Mesenchymal stem cell (in vitro differentiated cells and primary cell): ENCODE measurements around the gene HDGFL2.
"Not testable (repeated sequence)": the region's sequence is repeated elsewhere in the genome, so short reads cannot be mapped to it uniquely, and the experiment has no call there.

Experiments
- DNase-seq: peaks from one replicate; pipeline ENCODE4 v3.0.0-alpha.2; 2013
- H2AFZ ChIP-seq: one replicate; pipeline ENCODE4 v1.6.1; 2013; ENCODE audit warnings: low read depth, mild to moderate bottlenecking, control low read depth, inconsistent platforms, low read length, moderate library complexity
- H2AK5ac ChIP-seq: 2 replicates; pipeline ENCODE4 v1.6.1; 2013; ENCODE audit warnings: low read length, moderate library complexity, mild to moderate bottlenecking, inconsistent platforms; ENCODE audit not compliant: severe bottlenecking
- H2BK120ac ChIP-seq: one replicate; pipeline ENCODE4 v1.6.1; 2013; ENCODE audit warnings: low read depth, mild to moderate bottlenecking, inconsistent platforms, low read length, moderate library complexity
- H2BK12ac ChIP-seq, 2 experiments: one replicate each; pipeline ENCODE4 v1.6.1; 2013; ENCODE audit warnings: inconsistent platforms in 2 of 2, low read length in 2 of 2, mild to moderate bottlenecking in 2 of 2, moderate library complexity in 2 of 2, control low read depth in 1 of 2
- H2BK15ac ChIP-seq: one replicate; pipeline ENCODE4 v1.6.1; 2013; ENCODE audit warnings: mild to moderate bottlenecking, low read depth, inconsistent platforms; ENCODE audit not compliant: poor library complexity, severe bottlenecking
- H2BK5ac ChIP-seq: 2 replicates; pipeline ENCODE4 v1.6.1; 2013; ENCODE audit warnings: low read depth, mild to moderate bottlenecking, low read length, control low read depth, inconsistent platforms; ENCODE audit not compliant: poor library complexity, severe bottlenecking
- H3K14ac ChIP-seq, 2 experiments: one replicate each; pipeline ENCODE4 v1.6.1; 2013; ENCODE audit warnings: inconsistent platforms in 2 of 2, low read length in 2 of 2, control low read depth in 1 of 2, mild to moderate bottlenecking in 1 of 2, moderate library complexity in 1 of 2
- H3K18ac ChIP-seq, 2 experiments: one replicate each; pipeline ENCODE4 v1.6.1; 2013; ENCODE audit warnings: inconsistent platforms in 2 of 2, low read length in 2 of 2, control low read depth in 1 of 2, low read depth in 1 of 2, mild to moderate bottlenecking in 1 of 2
- H3K23ac ChIP-seq, 2 experiments: one replicate each; pipeline ENCODE4 v1.6.1; 2013; ENCODE audit warnings: inconsistent platforms in 2 of 2, low read length in 2 of 2, mild to moderate bottlenecking in 2 of 2, moderate library complexity in 2 of 2, control low read depth in 1 of 2
- H3K27ac ChIP-seq: 2 replicates; pipeline ENCODE4 v1.5.1; 2013; ENCODE audit warnings: mild to moderate bottlenecking, moderate library complexity, low read length, control low read depth, inconsistent platforms; ENCODE audit not compliant: poor library complexity, severe bottlenecking
- H3K27me3 ChIP-seq, 2 experiments: 2 replicates each; pipeline versions ENCODE4 v1.6.1 to v1.7.0; 2013; ENCODE audit warnings: low read length in 2 of 2, mild to moderate bottlenecking in 2 of 2, moderate library complexity in 2 of 2, control low read depth in 1 of 2, inconsistent platforms in 1 of 2; ENCODE audit not compliant: control insufficient read depth in 1 of 2, insufficient read depth in 1 of 2
- H3K36me3 ChIP-seq, 2 experiments: 2 replicates each; pipeline versions ENCODE4 v1.6.1 to v1.7.0; 2013; ENCODE audit warnings: low read length in 2 of 2, control low read depth in 1 of 2, inconsistent platforms in 1 of 2, low read depth in 1 of 2, mild to moderate bottlenecking in 1 of 2; ENCODE audit not compliant: insufficient read depth in 2 of 2, control insufficient read depth in 1 of 2
- H3K4ac ChIP-seq, 2 experiments: one replicate each; pipeline ENCODE4 v1.6.1; 2013; ENCODE audit warnings: inconsistent platforms in 2 of 2, low read length in 2 of 2, mild to moderate bottlenecking in 2 of 2, moderate library complexity in 2 of 2, control low read depth in 1 of 2, low read depth in 1 of 2
- H3K4me1 ChIP-seq: 2 replicates; pipeline ENCODE4 v1.6.1; 2013; ENCODE audit warnings: low read depth, low read length, control low read depth; ENCODE audit not compliant: control insufficient read depth, insufficient read depth
- H3K4me2 ChIP-seq: 2 replicates; pipeline ENCODE4 v1.6.1; 2013; ENCODE audit warnings: low read length, mild to moderate bottlenecking, inconsistent platforms; ENCODE audit not compliant: poor library complexity, severe bottlenecking
- H3K4me3 ChIP-seq, 2 experiments: 2 replicates each; pipeline versions ENCODE4 v1.5.1 to v1.7.0; 2013; ENCODE audit warnings: low read length in 2 of 2, mild to moderate bottlenecking in 2 of 2, control low read depth in 1 of 2, low read depth in 1 of 2; ENCODE audit not compliant: insufficient read depth in 1 of 2
- H3K79me1 ChIP-seq: replicated peaks from 2 replicates; pipeline ENCODE4 v1.6.1; 2013; ENCODE audit warnings: mild to moderate bottlenecking, control low read depth, low read length, inconsistent platforms; ENCODE audit not compliant: poor library complexity, severe bottlenecking
- H3K9ac ChIP-seq: 2 replicates; pipeline ENCODE4 v1.7.0; 2013; ENCODE audit warnings: mild to moderate bottlenecking, low read length, moderate library complexity
- H3K9me3 ChIP-seq: 2 replicates; pipeline ENCODE4 v1.7.0; 2013; ENCODE audit warnings: mild to moderate bottlenecking, low read length; ENCODE audit not compliant: control insufficient read depth
- H4K8ac ChIP-seq: one replicate; pipeline ENCODE4 v1.6.1; 2013; ENCODE audit warnings: inconsistent platforms, mild to moderate bottlenecking, low read length, moderate library complexity
- H4K91ac ChIP-seq: one replicate; pipeline ENCODE4 v1.6.1; 2013; ENCODE audit warnings: mild to moderate bottlenecking, low read length, inconsistent platforms
- WGBS: methylation state at CpG from one replicate; pipeline ENCODE4 v1.1.7; 2013; ENCODE audit warnings: mixed read lengths; 5-methylcytosine and 5-hydroxymethylcytosine counted together

HDGFL2 gene

GRCh38 chr19:4524808-4525562, 52.9 kb downstream of the HDGFL2 start:
- no peak overlapping the region for H2BK5ac ChIP-seq
- H3K9me3 ChIP-seq = no peaks in the 10 kb centered on the region
- no peak overlapping the region for H3K18ac ChIP-seq
- whole genome bisulfite sequencing = 78% methylated on average over 22 of the region's 23 CpGs
- H3K27ac ChIP-seq = no peak overlapping the region
- no peak overlapping the region for H3K4ac ChIP-seq
- H3K36me3 ChIP-seq = no peaks in the 10 kb centered on the region
- no peak overlapping the region for H2BK15ac ChIP-seq
- H3K9ac ChIP-seq = no peak overlapping the region
- H4K8ac ChIP-seq = no peak overlapping the region
- H2AK5ac ChIP-seq = no peak overlapping the region
- no peak overlapping the region for H2BK12ac ChIP-seq
- peaks cover 10% of the 10 kb centered on the region for H3K4me1 ChIP-seq
- DNase-seq = peak; percentile 45
- no peaks in the 10 kb centered on the region for H3K79me1 ChIP-seq
- H3K14ac ChIP-seq = no peak overlapping the region
- no peak overlapping the region for H2BK120ac ChIP-seq
- no peak overlapping the region for H2AFZ ChIP-seq
- peaks cover 11 to 12% of the 10 kb centered on the region in 2 experiments for H3K27me3 ChIP-seq
- no peak overlapping the region for H4K91ac ChIP-seq
- H3K23ac ChIP-seq = no peak overlapping the region
- no peak overlapping the region for H3K4me2 ChIP-seq
- no peak overlapping the region for H3K4me3 ChIP-seq

GRCh38 chr19:4525563-4526002, 53.5 kb downstream of the HDGFL2 start:
- H2AFZ ChIP-seq = no peak overlapping the region
- H3K27me3 ChIP-seq = peaks cover 14 to 17% of the 10 kb centered on the region in 2 experiments
- no peak overlapping the region for H3K14ac ChIP-seq
- no peak overlapping the region for H2BK120ac ChIP-seq
- no peaks in the 10 kb centered on the region for H3K9me3 ChIP-seq
- H2BK15ac ChIP-seq = no peak overlapping the region
- no peak overlapping the region for H3K4me3 ChIP-seq
- no peak overlapping the region for H3K9ac ChIP-seq
- no peak overlapping the region for H3K18ac ChIP-seq
- no peak for DNase-seq
- H4K8ac ChIP-seq = no peak overlapping the region
- H3K27ac ChIP-seq = no peak overlapping the region
- H2BK5ac ChIP-seq = no peak overlapping the region
- H3K79me1 ChIP-seq = no peaks in the 10 kb centered on the region
- H3K4me2 ChIP-seq = no peak overlapping the region
- no peak overlapping the region for H4K91ac ChIP-seq
- no peak overlapping the region for H3K4ac ChIP-seq
- H3K4me1 ChIP-seq = peaks cover 10% of the 10 kb centered on the region
- WGBS = 86% methylated on average over 19 of the region's 23 CpGs
- no peak overlapping the region for H3K23ac ChIP-seq
- H2AK5ac ChIP-seq = no peak overlapping the region
- H3K36me3 ChIP-seq = no peaks in the 10 kb centered on the region
- H2BK12ac ChIP-seq = no peak overlapping the region

GRCh38 chr19:4527377-4527776, 55.3 kb downstream of the HDGFL2 start:
- not testable (repeated sequence) for H3K27ac ChIP-seq, H2AFZ ChIP-seq, H3K79me1 ChIP-seq, H4K8ac ChIP-seq, H2BK120ac ChIP-seq, H2AK5ac ChIP-seq, H3K14ac ChIP-seq, H3K9me3 ChIP-seq, H2BK12ac ChIP-seq, H3K18ac ChIP-seq, H3K4me1 ChIP-seq, H3K4ac ChIP-seq, H3K36me3 ChIP-seq, H3K4me3 ChIP-seq, H2BK5ac ChIP-seq, H3K23ac ChIP-seq, H4K91ac ChIP-seq, H3K4me2 ChIP-seq, H3K9ac ChIP-seq, H2BK15ac ChIP-seq, DNase-seq
- WGBS = 97% methylated on average over 8 of the region's 8 CpGs
- peaks cover 14 to 27% of the 10 kb centered on the region in 2 experiments for H3K27me3 ChIP-seq

GRCh38 chr19:4528843-4529242, 56.7 kb downstream of the HDGFL2 start:
- Histone ChIP-seq H3K4me3 (no peak overlapping the region), H4K8ac (no peak overlapping the region), H3K27ac (no peak overlapping the region), H3K18ac (no peak overlapping the region), H3K9ac (no peak overlapping the region), H4K91ac (no peak overlapping the region), H2AFZ (no peak overlapping the region), H2BK5ac (no peak overlapping the region), H3K4ac (no peak overlapping the region), H3K36me3 (no peaks in the 10 kb centered on the region), H2AK5ac (no peak overlapping the region), H3K4me2 (no peak overlapping the region), H2BK15ac (no peak overlapping the region), H3K14ac (no peak overlapping the region), H3K9me3 (no peaks in the 10 kb centered on the region), H3K27me3 (peaks cover 20 to 37% of the 10 kb centered on the region in 2 experiments), H3K79me1 (no peaks in the 10 kb centered on the region), H2BK120ac (no peak overlapping the region), H3K23ac (no peak overlapping the region), H3K4me1 (peaks cover 2% of the 10 kb centered on the region), H2BK12ac (no peak overlapping the region)
- DNase-seq = no peak
- WGBS = 91% methylated on average over 15 of the region's 15 CpGs
